SK-N-SH treated with all-trans-retinoic acid at 6 μM for 48 hours (cell line): Measurements from ENCODE around the gene ABCA3.

Experiments
- ATAC-seq: fragments of 200-7000 bp; cut with Tn5 transposase; 3 replicates; pipeline ENCODE4 v1.9.1; 2020; ENCODE audit warnings: mild to moderate bottlenecking, moderate library complexity
- ARNTL ChIP-seq: fragments of 450-650 bp; formaldehyde crosslinking; IDR thresholded peaks from 2 replicates; pipeline ENCODE4 v1.5.0; 2020; ENCODE audit warnings: low read depth, mild to moderate bottlenecking, moderate library complexity, borderline replicate concordance
- BACH2 ChIP-seq: fragments of 250-450 bp; sonication (Bioruptor Pico); IDR thresholded peaks from 2 replicates; pipeline ENCODE4 v1.9.0; 2021; ENCODE audit warnings: mild to moderate bottlenecking, borderline replicate concordance
- CSDC2 ChIP-seq: fragments of 250-450 bp; sonication (Bioruptor Pico); IDR thresholded peaks from 2 replicates; pipeline ENCODE4 v1.5.0; 2020; ENCODE audit warnings: mild to moderate bottlenecking, moderate library complexity
- CSRNP3 ChIP-seq: fragments of 250-450 bp; sonication (Bioruptor Pico); IDR thresholded peaks from 2 replicates; pipeline ENCODE4 v1.5.1; 2021; ENCODE audit warnings: mild to moderate bottlenecking, moderate library complexity
- ESRRG ChIP-seq: fragments of 250-450 bp; sonication (Bioruptor Pico); IDR thresholded peaks from 2 replicates; pipeline ENCODE4 v1.6.1; 2021; ENCODE audit warnings: mild to moderate bottlenecking
- GLIS3 ChIP-seq: fragments of 250-450 bp; sonication (Bioruptor Pico); IDR thresholded peaks from 2 replicates; pipeline ENCODE4 v1.5.0; 2020; ENCODE audit warnings: mild to moderate bottlenecking, moderate library complexity
- ISL1 ChIP-seq: fragments of 250-450 bp; sonication (Bioruptor Pico); IDR thresholded peaks from 2 replicates; pipeline ENCODE4 v2.1.2; 2022; ENCODE audit warnings: mild to moderate bottlenecking, moderate library complexity
- OSR1 ChIP-seq: fragments of 250-450 bp; sonication (Bioruptor Pico); IDR thresholded peaks from 2 replicates; pipeline ENCODE4 v1.8.0; 2022; ENCODE audit warnings: moderate library complexity, mild to moderate bottlenecking, inconsistent platforms
- PATZ1 ChIP-seq: fragments of 250-450 bp; sonication (Bioruptor Pico); IDR thresholded peaks from 2 replicates; pipeline ENCODE4 v1.8.0; 2020; ENCODE audit warnings: mild to moderate bottlenecking, moderate library complexity, borderline replicate concordance
- POU6F1 ChIP-seq: fragments of 250-450 bp; sonication (Bioruptor Pico); IDR thresholded peaks from 2 replicates; pipeline ENCODE4 v1.8.0; 2021; ENCODE audit warnings: low read depth, mild to moderate bottlenecking, moderate library complexity, borderline replicate concordance
- PPARA ChIP-seq: fragments of 250-450 bp; sonication (Bioruptor Pico); IDR thresholded peaks from 2 replicates; pipeline ENCODE4 v1.5.0; 2020; ENCODE audit warnings: mild to moderate bottlenecking, borderline replicate concordance
- RARB ChIP-seq: fragments of 250-450 bp; sonication (Bioruptor Pico); IDR thresholded peaks from 2 replicates; pipeline ENCODE4 v1.8.0; 2021; ENCODE audit warnings: mild to moderate bottlenecking, moderate library complexity
- TCF4 ChIP-seq: fragments of 250-450 bp; sonication (Bioruptor Pico); IDR thresholded peaks from 2 replicates; pipeline ENCODE4 v1.8.0; 2021; ENCODE audit warnings: mild to moderate bottlenecking, moderate library complexity, borderline replicate concordance
- TOX ChIP-seq: fragments of 250-450 bp; sonication (Bioruptor Pico); IDR thresholded peaks from 2 replicates; pipeline ENCODE4 v1.8.0; 2021; ENCODE audit warnings: mild to moderate bottlenecking, moderate library complexity, borderline replicate concordance
- ZC3H10 ChIP-seq: fragments of 250-450 bp; sonication (Bioruptor Pico); IDR thresholded peaks from 2 replicates; pipeline ENCODE4 v1.5.1; 2021; ENCODE audit warnings: mild to moderate bottlenecking, moderate library complexity
- ZFP3 ChIP-seq: fragments of 250-450 bp; sonication (Bioruptor Pico); IDR thresholded peaks from 2 replicates; pipeline ENCODE4 v1.5.0; 2020; ENCODE audit warnings: mild to moderate bottlenecking, moderate library complexity
- ZNF565 ChIP-seq: fragments of 450-650 bp; formaldehyde crosslinking; conservative IDR thresholded peaks from 2 replicates; pipeline ENCODE4 v1.5.0; 2020; ENCODE audit warnings: low read depth, mild to moderate bottlenecking, moderate library complexity
- ZNF70 ChIP-seq: fragments of 450-650 bp; formaldehyde crosslinking; IDR thresholded peaks from 2 replicates; pipeline ENCODE4 v1.5.0; 2020; ENCODE audit warnings: mild to moderate bottlenecking, moderate library complexity
- ZNF8 ChIP-seq: fragments of 450-650 bp; formaldehyde crosslinking; IDR thresholded peaks from 2 replicates; pipeline ENCODE4 v1.5.0; 2020; ENCODE audit warnings: mild to moderate bottlenecking, moderate library complexity
- TF ChIP-seq, protein P1 (sequence below): fragments of 250-450 bp; sonication (Bioruptor Pico); IDR thresholded peaks from 2 replicates; pipeline ENCODE4 v1.5.0; 2020; ENCODE audit warnings: mild to moderate bottlenecking, moderate library complexity
- TF ChIP-seq, protein P2 (sequence below): fragments of 250-450 bp; sonication (Bioruptor Pico); IDR thresholded peaks from 2 replicates; pipeline ENCODE4 v1.5.1; 2020; ENCODE audit warnings: low read depth, mild to moderate bottlenecking, moderate library complexity

Gene ABCA3

GRCh38 chr16:2238838-2239675 is 101.5 kb downstream of the ABCA3 start:
- TF ChIP-seq ZNF8 (CRISPR knock-in tag) (no peak), ZFP3 (CRISPR knock-in tag) (no peak)
- TF ChIP-seq, protein P1, sequence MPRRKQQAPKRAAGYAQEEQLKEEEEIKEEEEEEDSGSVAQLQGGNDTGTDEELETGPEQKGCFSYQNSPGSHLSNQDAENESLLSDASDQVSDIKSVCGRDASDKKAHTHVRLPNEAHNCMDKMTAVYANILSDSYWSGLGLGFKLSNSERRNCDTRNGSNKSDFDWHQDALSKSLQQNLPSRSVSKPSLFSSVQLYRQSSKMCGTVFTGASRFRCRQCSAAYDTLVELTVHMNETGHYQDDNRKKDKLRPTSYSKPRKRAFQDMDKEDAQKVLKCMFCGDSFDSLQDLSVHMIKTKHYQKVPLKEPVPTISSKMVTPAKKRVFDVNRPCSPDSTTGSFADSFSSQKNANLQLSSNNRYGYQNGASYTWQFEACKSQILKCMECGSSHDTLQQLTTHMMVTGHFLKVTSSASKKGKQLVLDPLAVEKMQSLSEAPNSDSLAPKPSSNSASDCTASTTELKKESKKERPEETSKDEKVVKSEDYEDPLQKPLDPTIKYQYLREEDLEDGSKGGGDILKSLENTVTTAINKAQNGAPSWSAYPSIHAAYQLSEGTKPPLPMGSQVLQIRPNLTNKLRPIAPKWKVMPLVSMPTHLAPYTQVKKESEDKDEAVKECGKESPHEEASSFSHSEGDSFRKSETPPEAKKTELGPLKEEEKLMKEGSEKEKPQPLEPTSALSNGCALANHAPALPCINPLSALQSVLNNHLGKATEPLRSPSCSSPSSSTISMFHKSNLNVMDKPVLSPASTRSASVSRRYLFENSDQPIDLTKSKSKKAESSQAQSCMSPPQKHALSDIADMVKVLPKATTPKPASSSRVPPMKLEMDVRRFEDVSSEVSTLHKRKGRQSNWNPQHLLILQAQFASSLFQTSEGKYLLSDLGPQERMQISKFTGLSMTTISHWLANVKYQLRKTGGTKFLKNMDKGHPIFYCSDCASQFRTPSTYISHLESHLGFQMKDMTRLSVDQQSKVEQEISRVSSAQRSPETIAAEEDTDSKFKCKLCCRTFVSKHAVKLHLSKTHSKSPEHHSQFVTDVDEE, result no peak
- ATAC-seq, result no peak

- TF ChIP-seq ZNF70 (CRISPR knock-in tag), result no peak
- no peak for TF ChIP-seq CSRNP3
- TF ChIP-seq ZFP3 (CRISPR knock-in tag), result no peak
- TF ChIP-seq BACH2 (CRISPR knock-in tag), result no peak
- TF ChIP-seq ESRRG, result no peak
- TF ChIP-seq ARNTL (CRISPR knock-in tag), result no peak
- no peak for TF ChIP-seq POU6F1 (CRISPR knock-in tag)
- no peak for TF ChIP-seq GLIS3 (CRISPR knock-in tag)
- ATAC-seq, result no peak
These were observed 102.2 kb downstream of the ABCA3 start for GRCh38 chr16:2238150-2238837.

DNA sequence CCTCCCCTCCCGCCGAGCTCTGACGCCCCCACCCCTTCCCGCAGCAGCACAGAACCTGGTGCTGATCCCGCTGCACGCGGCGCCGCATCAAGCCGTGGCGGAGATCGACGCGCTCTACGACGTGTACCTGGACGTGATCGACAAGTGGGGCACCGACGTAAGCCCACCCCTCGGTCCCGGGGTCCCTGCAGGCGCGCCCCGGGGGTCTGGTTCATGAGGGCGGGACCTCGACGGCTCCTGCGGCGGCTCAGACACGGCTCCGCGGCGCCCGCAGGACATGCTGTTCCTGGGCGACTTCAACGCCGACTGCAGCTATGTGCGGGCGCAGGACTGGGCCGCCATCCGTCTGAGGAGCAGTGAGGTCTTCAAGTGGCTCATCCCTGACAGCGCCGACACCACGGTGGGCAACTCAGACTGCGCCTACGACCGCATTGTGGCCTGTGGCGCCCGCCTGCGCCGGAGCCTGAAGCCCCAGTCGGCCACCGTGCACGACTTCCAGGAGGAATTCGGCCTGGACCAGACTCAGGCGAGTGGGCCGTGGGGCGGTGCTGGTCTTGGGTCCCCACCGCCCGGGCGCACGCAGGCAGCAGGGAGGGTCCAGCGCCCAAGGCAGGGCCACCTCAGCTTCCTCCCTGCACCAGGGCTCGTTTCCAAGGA is 102.9 kb downstream of the ABCA3 start:
- no peak for ATAC-seq

DNA sequence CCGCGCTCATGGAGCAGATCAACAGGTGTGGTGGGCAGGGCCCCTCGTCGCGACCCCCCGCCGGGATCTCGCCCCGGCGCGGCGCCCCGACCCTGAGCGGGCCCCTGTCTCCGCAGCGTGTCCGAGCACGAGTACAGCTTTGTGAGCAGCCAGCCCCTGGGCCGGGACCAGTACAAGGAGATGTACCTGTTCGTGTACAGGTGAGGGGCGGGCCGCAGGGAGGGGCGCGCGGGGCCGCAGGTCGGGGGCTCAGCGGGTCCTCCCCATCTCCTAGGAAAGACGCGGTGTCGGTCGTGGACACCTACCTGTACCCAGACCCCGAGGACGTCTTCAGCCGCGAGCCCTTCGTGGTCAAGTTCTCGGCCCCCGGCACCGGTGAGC is 103.4 kb downstream of the ABCA3 start:
- TF ChIP-seq ZNF70 (CRISPR knock-in tag), result no peak
- no peak for TF ChIP-seq CSDC2
- TF ChIP-seq OSR1 (CRISPR knock-in tag), result no peak
- no peak for TF ChIP-seq PATZ1 (CRISPR knock-in tag)
- TF ChIP-seq, protein P2, sequence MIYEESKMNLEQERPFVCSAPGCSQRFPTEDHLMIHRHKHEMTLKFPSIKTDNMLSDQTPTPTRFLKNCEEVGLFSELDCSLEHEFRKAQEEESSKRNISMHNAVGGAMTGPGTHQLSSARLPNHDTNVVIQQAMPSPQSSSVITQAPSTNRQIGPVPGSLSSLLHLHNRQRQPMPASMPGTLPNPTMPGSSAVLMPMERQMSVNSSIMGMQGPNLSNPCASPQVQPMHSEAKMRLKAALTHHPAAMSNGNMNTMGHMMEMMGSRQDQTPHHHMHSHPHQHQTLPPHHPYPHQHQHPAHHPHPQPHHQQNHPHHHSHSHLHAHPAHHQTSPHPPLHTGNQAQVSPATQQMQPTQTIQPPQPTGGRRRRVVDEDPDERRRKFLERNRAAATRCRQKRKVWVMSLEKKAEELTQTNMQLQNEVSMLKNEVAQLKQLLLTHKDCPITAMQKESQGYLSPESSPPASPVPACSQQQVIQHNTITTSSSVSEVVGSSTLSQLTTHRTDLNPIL (CRISPR knock-in tag), result no peak
- no peak for TF ChIP-seq TOX
- TF ChIP-seq ZNF565, result no peak
- TF ChIP-seq GLIS3 (CRISPR knock-in tag), result no peak
- no peak for TF ChIP-seq ARNTL (CRISPR knock-in tag)
- no peak for TF ChIP-seq TCF4 (CRISPR knock-in tag)
- TF ChIP-seq ZC3H10 (CRISPR knock-in tag), result no peak
- TF ChIP-seq CSRNP3, result no peak
- TF ChIP-seq RARB (CRISPR knock-in tag), result no peak
- TF ChIP-seq ZFP3 (CRISPR knock-in tag), result no peak
- no peak for TF ChIP-seq ESRRG
- no peak for TF ChIP-seq PPARA (CRISPR knock-in tag)
- no peak for TF ChIP-seq BACH2 (CRISPR knock-in tag)
- no peak for TF ChIP-seq POU6F1 (CRISPR knock-in tag)
- no peak for TF ChIP-seq ISL1 (CRISPR knock-in tag)
- no peak for ATAC-seq

More for the DNA sequence above, 102.9 kb downstream of the ABCA3 start:
- TF ChIP-seq TOX, result no peak
